Prostate gland (tissue), 2 donors: ENCODE measurements around the gene SETD3. TPM values are rescaled to one million over a fixed set of nuclear protein-coding genes. Genes with fewer than 3 reads are reported as not detected.

Experiments
- DNase-seq: peaks from one replicate; pipeline ENCODE4 v3.0.0-alpha.2; 2019; ENCODE audit warnings: low spot score
- H3K27ac ChIP-seq, 2 donors: fragments of 200-600 bp; sonication (generic); 2 replicates each; pipeline ENCODE4 v1.5.1; 2017 to 2019
- H3K27me3 ChIP-seq: fragments of 200-600 bp; sonication (generic); replicated peaks from 2 replicates; pipeline ENCODE4 v1.5.1; 2019; ENCODE audit not compliant: insufficient read depth
- H3K36me3 ChIP-seq, 2 donors: fragments of 200-600 bp; sonication (generic); 1 replicate in 1 of 2; 2 replicates in 1 of 2; pipeline versions ENCODE4 v1.5.1 to v1.8.1; 2017 to 2019
- H3K4me1 ChIP-seq: fragments of 200-600 bp; sonication (generic); replicated peaks from 2 replicates; pipeline ENCODE4 v1.5.1; 2019
- H3K4me3 ChIP-seq, 2 donors: fragments of 200-600 bp; sonication (generic); 2 replicates each; pipeline ENCODE4 v1.5.1; 2017 to 2019
- H3K9me3 ChIP-seq: fragments of 200-600 bp; sonication (generic); 2 replicates; pipeline ENCODE4 v1.5.1; 2017
- POLR2A ChIP-seq: fragments of 450-650 bp; IDR thresholded peaks from one replicate; pipeline ENCODE4 v1.6.1; 2016; ENCODE audit warnings: antibody characterized with exemption, mild to moderate bottlenecking
- POLR2AphosphoS5 ChIP-seq: sonication (generic); formaldehyde crosslinking; IDR thresholded peaks from one replicate; pipeline ENCODE4 v1.6.1; 2017; ENCODE audit warnings: antibody characterized with exemption
- WGBS: methylation state at CpG from one replicate; pipeline ENCODE4 v1.1.5; 2018; 5-methylcytosine and 5-hydroxymethylcytosine counted together
- intact Hi-C: fragments of 100-400 bp; cut with DNase I; formaldehyde crosslinking; loops from one replicate; pipeline ENCODE4 v1.14.2; 2022
- total RNA-seq, 2 donors: library from RNA; depleted of rRNA; stranded (reverse); fragments of >200 nt; gene quantifications; one replicate each; pipeline ENCODE4 v1.1.0, GENCODE V29; 2016
- TF ChIP-seq, protein P1 (sequence below), 4 experiments: fragments of 200-600 bp in 2 of 4; fragments of 450-650 bp in 2 of 4; sonication (generic) in 2 of 4; IDR thresholded peaks; 1 replicate in 3 of 4; 2 replicates in 1 of 4; pipeline ENCODE4 v1.5.1; 2016 to 2019; ENCODE audit warnings: antibody characterized with exemption in 4 of 4, mild to moderate bottlenecking in 2 of 4, moderate library complexity in 2 of 4

SETD3 gene
- total RNA-seq, 2 donors from 2014 or later: 59.5 to 106 TPM

DNA sequence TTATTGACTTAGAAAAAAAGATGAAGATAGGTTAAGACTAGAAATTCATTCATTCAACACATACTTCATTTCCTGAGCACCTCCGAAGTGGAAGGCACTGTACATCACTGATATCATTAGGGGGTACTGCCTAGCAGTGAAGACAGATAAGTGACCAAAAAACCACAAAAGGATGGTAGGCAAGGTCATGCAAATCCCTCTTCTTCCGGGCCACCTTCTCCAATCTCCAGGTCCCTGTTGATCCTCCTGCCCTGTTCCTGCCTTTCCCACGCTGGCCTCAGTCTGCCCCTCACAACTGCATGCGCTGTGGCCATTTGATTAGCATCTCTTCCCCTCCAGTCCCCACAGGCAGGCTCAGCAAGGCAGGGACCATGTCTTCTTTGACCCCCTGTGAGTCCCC, 60.8 kb downstream of the SETD3 start:
- no peaks in the 10 kb centered on the region for H3K27me3 ChIP-seq
- no peaks in the 10 kb centered on the region for H3K9me3 ChIP-seq
- WGBS: 93% methylated on average over 4 of the region's 4 CpGs
- TF ChIP-seq POLR2A (no peak), POLR2AphosphoS5 (no peak)
- TF ChIP-seq, protein P1, sequence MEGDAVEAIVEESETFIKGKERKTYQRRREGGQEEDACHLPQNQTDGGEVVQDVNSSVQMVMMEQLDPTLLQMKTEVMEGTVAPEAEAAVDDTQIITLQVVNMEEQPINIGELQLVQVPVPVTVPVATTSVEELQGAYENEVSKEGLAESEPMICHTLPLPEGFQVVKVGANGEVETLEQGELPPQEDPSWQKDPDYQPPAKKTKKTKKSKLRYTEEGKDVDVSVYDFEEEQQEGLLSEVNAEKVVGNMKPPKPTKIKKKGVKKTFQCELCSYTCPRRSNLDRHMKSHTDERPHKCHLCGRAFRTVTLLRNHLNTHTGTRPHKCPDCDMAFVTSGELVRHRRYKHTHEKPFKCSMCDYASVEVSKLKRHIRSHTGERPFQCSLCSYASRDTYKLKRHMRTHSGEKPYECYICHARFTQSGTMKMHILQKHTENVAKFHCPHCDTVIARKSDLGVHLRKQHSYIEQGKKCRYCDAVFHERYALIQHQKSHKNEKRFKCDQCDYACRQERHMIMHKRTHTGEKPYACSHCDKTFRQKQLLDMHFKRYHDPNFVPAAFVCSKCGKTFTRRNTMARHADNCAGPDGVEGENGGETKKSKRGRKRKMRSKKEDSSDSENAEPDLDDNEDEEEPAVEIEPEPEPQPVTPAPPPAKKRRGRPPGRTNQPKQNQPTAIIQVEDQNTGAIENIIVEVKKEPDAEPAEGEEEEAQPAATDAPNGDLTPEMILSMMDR (IDR thresholded peaks at IDR 0.05): no peak
- intact Hi-C loops: no loop called here
- no peaks in the 10 kb centered on the region for H3K36me3 ChIP-seq
- no peak for DNase-seq
- no peak overlapping the region for H3K27ac ChIP-seq
- H3K4me3 ChIP-seq: no peak overlapping the region
- H3K4me1 ChIP-seq: no peaks in the 10 kb centered on the region

DNA sequence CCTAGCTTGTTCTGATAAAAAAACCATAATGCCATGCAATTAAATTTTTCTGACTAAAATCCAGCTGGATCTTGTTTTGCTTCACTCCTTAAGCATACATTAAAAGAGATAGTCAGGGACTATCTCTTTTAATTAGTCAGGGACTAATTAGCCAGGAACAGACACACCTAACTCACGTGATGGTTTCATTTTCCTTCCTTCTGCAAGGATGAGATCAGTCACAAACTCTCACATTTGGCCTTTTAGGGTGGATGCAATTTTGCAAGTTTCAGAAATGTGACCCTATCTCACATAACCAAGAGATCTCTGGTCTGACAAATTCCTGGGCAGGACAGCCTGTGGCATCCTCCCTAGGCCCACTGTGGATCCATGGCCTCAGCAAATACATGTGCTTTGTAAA, 62.4 kb downstream of the SETD3 start:
- Histone ChIP-seq H3K36me3 (no peaks in the 10 kb centered on the region), H3K27ac (no peak overlapping the region), H3K9me3 (no peaks in the 10 kb centered on the region), H3K27me3 (no peaks in the 10 kb centered on the region), H3K4me3 (no peak overlapping the region), H3K4me1 (no peaks in the 10 kb centered on the region)
- intact Hi-C loops: no loop called here
- no peak for DNase-seq
- no peak for TF ChIP-seq POLR2AphosphoS5
- no peak for TF ChIP-seq POLR2A
- TF ChIP-seq, protein P1 (IDR thresholded peaks at IDR 0.05): no peak
- 57% methylated on average over 1 of the region's 1 CpG for WGBS

DNA sequence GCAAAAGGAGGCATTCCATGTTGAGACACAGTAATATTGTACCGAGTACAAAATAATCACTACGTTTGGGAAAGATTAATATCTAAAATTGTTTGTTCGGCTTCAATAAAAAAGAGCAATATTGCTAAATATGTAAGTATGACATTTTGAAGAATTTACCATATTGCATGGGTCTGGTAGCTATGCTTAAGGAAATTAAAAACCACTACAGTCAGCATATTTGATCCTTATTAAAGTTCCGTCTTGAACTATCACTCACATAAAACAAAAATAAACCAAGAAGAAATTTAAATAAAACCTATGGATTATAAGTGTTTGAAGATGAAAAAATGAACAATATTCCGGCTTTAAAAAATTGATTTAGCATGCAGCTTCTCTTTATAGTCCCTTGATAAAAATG, 63.8 kb downstream of the SETD3 start:
- no peaks in the 10 kb centered on the region for H3K4me1 ChIP-seq
- H3K9me3 ChIP-seq: no peaks in the 10 kb centered on the region
- no peak for DNase-seq
- H3K27me3 ChIP-seq: no peaks in the 10 kb centered on the region
- no peak overlapping the region for H3K4me3 ChIP-seq
- intact Hi-C loops: no loop called here
- no peak for TF ChIP-seq POLR2AphosphoS5
- TF ChIP-seq, protein P1 (IDR thresholded peaks at IDR 0.05): no peak
- TF ChIP-seq POLR2A: no peak
- no peaks in the 10 kb centered on the region for H3K36me3 ChIP-seq
- WGBS: 84% methylated on average over 5 of the region's 5 CpGs
- H3K27ac ChIP-seq: no peak overlapping the region

DNA sequence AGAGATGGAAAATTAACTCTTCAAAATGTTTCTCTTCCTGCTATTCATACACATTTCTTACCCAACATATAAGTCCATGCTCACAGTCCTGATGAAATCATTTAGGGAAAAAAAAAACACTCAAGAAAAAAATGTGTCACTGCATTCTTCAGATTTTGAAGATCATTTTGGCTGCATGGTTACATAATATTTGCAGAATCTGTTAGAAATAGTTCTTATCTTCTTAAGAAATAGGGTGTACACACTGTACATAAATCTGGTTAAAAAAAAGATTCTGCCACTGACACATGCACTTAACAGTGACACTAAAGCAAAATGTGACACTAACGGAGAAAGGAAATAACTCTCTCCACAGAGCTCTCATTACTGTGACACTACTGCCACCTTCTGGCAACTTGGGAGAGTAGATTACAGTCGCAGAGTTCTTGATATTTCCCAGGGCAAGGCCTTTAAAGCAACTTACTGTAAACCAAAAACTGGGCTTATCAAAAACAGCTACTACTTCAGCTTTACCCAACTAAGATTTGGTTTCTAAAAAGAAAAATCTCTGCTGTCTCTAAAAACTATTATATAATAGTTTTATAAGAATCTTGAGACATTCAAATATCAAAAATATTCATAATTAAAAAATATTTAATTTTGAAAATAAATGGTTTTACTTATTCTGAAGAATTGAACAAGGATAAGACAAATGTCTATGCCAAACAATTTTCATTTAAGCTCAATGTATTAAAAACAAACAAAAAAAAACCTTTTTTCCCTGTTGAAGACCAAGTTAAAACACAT, 65.0 kb downstream of the SETD3 start:
- Histone ChIP-seq H3K4me1 (no peaks in the 10 kb centered on the region), H3K9me3 (no peaks in the 10 kb centered on the region), H3K36me3 (no peaks in the 10 kb centered on the region), H3K4me3 (no peak overlapping the region), H3K27ac (no peak overlapping the region), H3K27me3 (no peaks in the 10 kb centered on the region)
- DNase-seq: peak; percentile 51
- intact Hi-C loops: no loop called here
- TF ChIP-seq POLR2A: no peak
- TF ChIP-seq, protein P1 (IDR thresholded peaks at IDR 0.05): peak; percentile 26 to 80 (median 80)
- 5% methylated on average over 2 of the region's 2 CpGs for WGBS

DNA sequence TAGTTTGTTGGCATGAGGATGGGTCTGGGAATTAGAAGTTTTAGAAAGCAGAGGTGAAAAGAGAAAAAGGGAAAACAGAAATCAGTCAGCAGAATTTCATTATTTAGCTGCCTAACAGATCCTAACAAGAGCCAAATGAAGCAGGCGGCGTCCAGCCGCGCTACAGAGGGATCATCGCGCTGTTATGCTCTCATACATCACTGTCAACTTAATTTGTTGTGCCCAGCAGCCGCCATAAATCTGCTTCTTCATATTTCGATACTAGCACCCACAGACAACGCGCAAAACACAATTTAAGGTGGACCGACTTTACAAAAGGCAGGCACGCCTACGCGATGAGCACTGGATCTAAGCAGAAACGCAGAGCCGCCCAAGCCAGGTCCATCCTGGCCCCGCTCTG, 66.7 kb downstream of the SETD3 start:
- TF ChIP-seq POLR2AphosphoS5 (no peak), POLR2A (no peak)
- TF ChIP-seq, protein P1 (IDR thresholded peaks at IDR 0.05): no peak
- intact Hi-C loops: no loop called here
- Histone ChIP-seq H3K4me3 (no peak overlapping the region), H3K36me3 (no peaks in the 10 kb centered on the region), H3K9me3 (no peaks in the 10 kb centered on the region), H3K27ac (no peak overlapping the region), H3K27me3 (no peaks in the 10 kb centered on the region), H3K4me1 (no peaks in the 10 kb centered on the region)
- WGBS: 93% methylated on average over 17 of the region's 17 CpGs
- no peak for DNase-seq
